ENCODE measurements around the gene PPP2R5E.

DNA sequence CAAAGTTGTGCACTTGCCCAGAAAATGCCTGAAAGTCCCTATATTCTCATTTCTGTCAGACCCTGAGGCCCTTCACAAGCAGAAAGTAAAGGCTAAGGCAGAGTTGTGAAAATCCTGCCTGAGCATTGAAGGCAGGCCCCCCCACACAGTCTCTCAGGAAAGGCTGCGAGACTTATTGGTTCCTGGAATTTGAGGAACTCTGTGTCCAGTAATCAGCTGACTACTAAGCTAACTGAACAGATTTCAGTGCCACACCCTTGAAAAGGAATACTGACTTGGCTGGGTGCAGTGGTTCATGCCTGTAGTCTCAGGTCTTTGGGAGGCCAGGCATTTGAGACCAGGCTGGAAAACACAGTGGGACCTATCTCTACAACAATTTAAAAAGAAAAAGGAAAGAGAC, 21.1 kb upstream of the PPP2R5E start:
- TF ChIP-seq, protein P1, sequence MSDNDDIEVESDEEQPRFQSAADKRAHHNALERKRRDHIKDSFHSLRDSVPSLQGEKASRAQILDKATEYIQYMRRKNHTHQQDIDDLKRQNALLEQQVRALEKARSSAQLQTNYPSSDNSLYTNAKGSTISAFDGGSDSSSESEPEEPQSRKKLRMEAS (IDR thresholded peaks at IDR 0.05; ENCODE audit: low read depth, low read length), result no peak
- TF ChIP-seq, protein P2, sequence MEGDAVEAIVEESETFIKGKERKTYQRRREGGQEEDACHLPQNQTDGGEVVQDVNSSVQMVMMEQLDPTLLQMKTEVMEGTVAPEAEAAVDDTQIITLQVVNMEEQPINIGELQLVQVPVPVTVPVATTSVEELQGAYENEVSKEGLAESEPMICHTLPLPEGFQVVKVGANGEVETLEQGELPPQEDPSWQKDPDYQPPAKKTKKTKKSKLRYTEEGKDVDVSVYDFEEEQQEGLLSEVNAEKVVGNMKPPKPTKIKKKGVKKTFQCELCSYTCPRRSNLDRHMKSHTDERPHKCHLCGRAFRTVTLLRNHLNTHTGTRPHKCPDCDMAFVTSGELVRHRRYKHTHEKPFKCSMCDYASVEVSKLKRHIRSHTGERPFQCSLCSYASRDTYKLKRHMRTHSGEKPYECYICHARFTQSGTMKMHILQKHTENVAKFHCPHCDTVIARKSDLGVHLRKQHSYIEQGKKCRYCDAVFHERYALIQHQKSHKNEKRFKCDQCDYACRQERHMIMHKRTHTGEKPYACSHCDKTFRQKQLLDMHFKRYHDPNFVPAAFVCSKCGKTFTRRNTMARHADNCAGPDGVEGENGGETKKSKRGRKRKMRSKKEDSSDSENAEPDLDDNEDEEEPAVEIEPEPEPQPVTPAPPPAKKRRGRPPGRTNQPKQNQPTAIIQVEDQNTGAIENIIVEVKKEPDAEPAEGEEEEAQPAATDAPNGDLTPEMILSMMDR (IDR thresholded peaks at IDR 0.05; ENCODE audit: low read depth, low read length), result no peak
- TF ChIP-seq POLR2A (IDR thresholded peaks at IDR 0.05; ENCODE audit: extremely low read depth, insufficient read length), result no peak
- no peak for TF ChIP-seq MYC (IDR thresholded peaks at IDR 0.05; ENCODE audit: low read depth, low read length)

Measured in NB4 (cell line).